ENCODE measurements around the gene COL6A1. TPM values are rescaled to one million over a fixed set of nuclear protein-coding genes. Genes with fewer than 3 reads are reported as not detected.

The COL6A1 gene
- total and polyA plus RNA-seq, 10 donors: 76.5 to 190 (median 129) TPM

GRCh38 chr21:46009951-46010705, 28.6 kb downstream of the COL6A1 start:
- TF ChIP-seq POLR2AphosphoS5 (IDR thresholded peaks at IDR 0.05): no peak
- TF ChIP-seq POLR2A (IDR thresholded peaks at IDR 0.05): no peak
- TF ChIP-seq CTCF (IDR thresholded peaks at IDR 0.05 in 8 of 11, conservative IDR thresholded peaks at IDR 0.05 in 3 of 11): no peak

GRCh38 chr21:46011267-46011967, 29.8 kb downstream of the COL6A1 start:
- Histone ChIP-seq H3K4me3 (no peak overlapping the region), H3K27ac (no peak overlapping the region), H3K9me3 (peaks cover 0 to 27% (median 10%) of the 10 kb centered on the region in 8 donors), H3K36me3 (no peaks in the 10 kb centered on the region), H3K4me1 (no peaks in the 10 kb centered on the region), H3K27me3 (replicated peaks in 1 of 7) (peaks cover 0 to 11% (median 0%) of the 10 kb centered on the region in 7 donors)
- intact Hi-C loops (cut with DNase I; ENCODE audit: low total_unique reads): no loop called here
- peak; percentile 58 for DNase-seq
- WGBS, 5 donors: 78 to 89% (median 81%) methylated on average over 15 to 22 of the region's 22 CpGs
- no peak for TF ChIP-seq POLR2A (IDR thresholded peaks at IDR 0.05)
- no peak for TF ChIP-seq CTCF (IDR thresholded peaks at IDR 0.05 in 8 of 11, conservative IDR thresholded peaks at IDR 0.05 in 3 of 11)
- no peak for TF ChIP-seq POLR2AphosphoS5 (IDR thresholded peaks at IDR 0.05)

More at GRCh38 chr21:46009951-46010705, 28.6 kb downstream of the COL6A1 start:
- H3K27me3 ChIP-seq (replicated peaks in 1 of 7): no peaks in the 10 kb centered on the region
- H3K4me3 ChIP-seq: no peak overlapping the region
- no peak for DNase-seq
- intact Hi-C loops (cut with DNase I; ENCODE audit: low total_unique reads): no loop called here
- H3K27ac ChIP-seq: no peak overlapping the region
- WGBS, 5 donors: 88 to 95% (median 88%) methylated on average over 22 to 34 of the region's 34 CpGs
- H3K9me3 ChIP-seq: peaks cover 0 to 34% (median 10%) of the 10 kb centered on the region in 8 donors
- H3K36me3 ChIP-seq: no peaks in the 10 kb centered on the region
- no peaks in the 10 kb centered on the region for H3K4me1 ChIP-seq

- no peak overlapping the region for H3K4me3 ChIP-seq
- H3K27ac ChIP-seq: no peak overlapping the region
- H3K36me3 ChIP-seq: no peaks in the 10 kb centered on the region
- peaks cover 0 to 20% (median 10%) of the 10 kb centered on the region in 8 donors for H3K9me3 ChIP-seq
- WGBS, 5 donors: 89 to 96% (median 94%) methylated on average over 4 of the region's 4 CpGs
- H3K27me3 ChIP-seq (replicated peaks in 1 of 7): peaks cover 0 to 18% (median 0%) of the 10 kb centered on the region in 7 donors
- intact Hi-C loops (cut with DNase I; ENCODE audit: low total_unique reads): no loop called here
- DNase-seq: no peak
- TF ChIP-seq POLR2A (IDR thresholded peaks at IDR 0.05): no peak
- TF ChIP-seq POLR2AphosphoS5 (IDR thresholded peaks at IDR 0.05): no peak
- TF ChIP-seq CTCF (IDR thresholded peaks at IDR 0.05 in 8 of 11, conservative IDR thresholded peaks at IDR 0.05 in 3 of 11): no peak
- no peaks in the 10 kb centered on the region for H3K4me1 ChIP-seq
These were observed 30.6 kb downstream of the COL6A1 start for GRCh38 chr21:46012154-46012553.

- Histone ChIP-seq H3K4me1 (peaks cover 0 to 3% (median 0%) of the 10 kb centered on the region in 6 donors), H3K36me3 (no peaks in the 10 kb centered on the region), H3K27ac (no peak overlapping the region), H3K4me3 (no peak overlapping the region), H3K9me3 (no peaks in the 10 kb centered on the region), H3K27me3 (replicated peaks in 1 of 7) (peaks cover 0 to 34% (median 0%) of the 10 kb centered on the region in 7 donors)
- no peak for DNase-seq
- no peak for TF ChIP-seq POLR2AphosphoS5 (IDR thresholded peaks at IDR 0.05)
- TF ChIP-seq POLR2A (IDR thresholded peaks at IDR 0.05): no peak
- no peak for TF ChIP-seq CTCF (IDR thresholded peaks at IDR 0.05 in 8 of 11, conservative IDR thresholded peaks at IDR 0.05 in 3 of 11)
- intact Hi-C loops (cut with DNase I; ENCODE audit: low total_unique reads): no loop called here
- 45 to 86% (median 47%) methylated on average over 2 of the region's 2 CpGs for WGBS, 5 donors
These were observed 33.3 kb downstream of the COL6A1 start for GRCh38 chr21:46014828-46015227.

Measured in spleen (tissue), 11 donors.